ENCODE data around the gene MYBL2. TPM values are rescaled to one million over a fixed set of nuclear protein-coding genes. Genes with fewer than 3 reads are reported as not detected.

The MYBL2 gene
- total RNA-seq, result 0.37 and 0.71 TPM in 2 replicates

DNA sequence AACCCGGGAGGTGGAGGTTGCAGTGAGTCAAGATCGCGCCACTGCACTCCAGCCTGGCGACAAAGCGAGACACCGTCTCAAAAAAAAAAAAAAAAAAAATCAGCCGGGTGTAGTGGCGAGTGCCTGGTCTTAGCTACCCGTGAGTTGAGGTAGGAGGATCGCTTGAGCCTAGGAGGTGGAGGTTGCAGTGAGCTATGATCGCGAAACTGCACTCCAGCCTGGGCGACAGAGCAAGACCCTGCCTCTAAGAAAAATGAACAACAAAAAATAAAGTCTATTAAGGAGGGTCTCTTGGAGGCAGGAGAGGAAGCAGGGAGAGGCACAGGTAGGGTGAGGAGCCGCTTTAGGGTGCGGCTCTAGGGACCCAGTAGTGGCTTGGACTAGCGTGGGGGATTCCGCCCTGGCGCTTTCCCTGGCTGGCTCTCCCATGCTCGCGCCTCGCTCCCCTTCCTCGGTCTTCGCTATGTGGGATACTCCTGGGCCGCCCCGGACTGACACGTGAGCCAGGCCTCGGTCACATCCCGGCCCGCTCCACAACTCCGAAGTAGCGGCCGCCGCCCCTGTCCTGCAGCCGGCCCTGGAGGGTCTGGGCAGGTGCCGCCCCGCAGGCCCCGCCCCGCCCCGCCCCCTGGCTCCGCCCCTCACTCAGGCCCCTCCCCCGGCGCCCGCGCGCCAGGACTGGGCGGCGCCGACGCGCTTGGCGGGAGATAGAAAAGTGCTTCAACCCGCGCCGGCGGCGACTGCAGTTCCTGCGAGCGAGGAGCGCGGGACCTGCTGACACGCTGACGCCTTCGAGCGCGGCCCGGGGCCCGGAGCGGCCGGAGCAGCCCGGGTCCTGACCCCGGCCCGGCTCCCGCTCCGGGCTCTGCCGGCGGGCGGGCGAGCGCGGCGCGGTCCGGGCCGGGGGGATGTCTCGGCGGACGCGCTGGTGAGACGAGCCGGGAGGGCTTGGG, at the start of gene MYBL2:
Gene MYBL2 (plus strand): TSS at position 739 of the 953 bp plus-strand sequence. CDS start 170 bp downstream, at position 909.

GRCh38 chr20:43726811-43727338, 60.0 kb downstream of the MYBL2 start, which contains the start of gene GTSF1L:
TSS of gene GTSF1L (minus strand) at chr20:43727002. CDS start at chr20:43726694, 308 bp downstream.

Other genes starting within 250 kb of the MYBL2 start
- 33.0 and 50.5 TPM in 2 replicates for gene SRSF6, start 209.2 kb upstream of the MYBL2 start, total RNA-seq
- 3.6 and 4.6 TPM in 2 replicates for gene L3MBTL1, start 159.4 kb upstream of the MYBL2 start, total RNA-seq
- gene SGK2, start 108.1 kb upstream of the MYBL2 start, total RNA-seq, result 0.14 and 0.28 TPM in 2 replicates
- 48.6 and 50.8 TPM in 2 replicates for gene IFT52, start 76.2 kb upstream of the MYBL2 start, total RNA-seq
- not detected in 2 replicates for gene GTSF1L, start 59.9 kb downstream of the MYBL2 start, total RNA-seq
- 1.1 and 1.3 TPM in 2 replicates for gene TOX2, start 247.7 kb downstream of the MYBL2 start, total RNA-seq